ENCODE data around the gene TBCD.

Gene TBCD

GRCh38 chr17:82871776-82872561 lies 120.1 kb downstream of the TBCD start:
- DNase-seq (ENCODE audit: low read depth): no peak

GRCh38 chr17:82872591-82873520 lies 121.0 kb downstream of the TBCD start:
- no peak for DNase-seq (ENCODE audit: low read depth)

- DNase-seq (ENCODE audit: low read depth): no peak
Observed at GRCh38 chr17:82873521-82873920, 121.7 kb downstream of the TBCD start.

GRCh38 chr17:82874011-82874835 lies 122.4 kb downstream of the TBCD start:
- DNase-seq (ENCODE audit: low read depth): no peak

- no peak for DNase-seq (ENCODE audit: low read depth)
Observed at GRCh38 chr17:82875407-82875856, 123.6 kb downstream of the TBCD start.

GRCh38 chr17:82876149-82876548 lies 124.3 kb downstream of the TBCD start:
- no peak for DNase-seq (ENCODE audit: low read depth)

GRCh38 chr17:82876602-82877379 lies 124.9 kb downstream of the TBCD start:
- no peak for DNase-seq (ENCODE audit: low read depth)

GRCh38 chr17:82878527-82878926 lies 126.7 kb downstream of the TBCD start:
- no peak for DNase-seq (ENCODE audit: low read depth)

GRCh38 chr17:82879241-82879640 lies 127.4 kb downstream of the TBCD start:
- no peak for DNase-seq (ENCODE audit: low read depth)

GRCh38 chr17:82880620-82881323 lies 128.9 kb downstream of the TBCD start:
- DNase-seq (ENCODE audit: low read depth): no peak

- DNase-seq (ENCODE audit: low read depth): no peak
Observed at GRCh38 chr17:82881324-82881823, 129.5 kb downstream of the TBCD start.

- no peak for DNase-seq (ENCODE audit: low read depth)
Observed at GRCh38 chr17:82881900-82882714, 130.2 kb downstream of the TBCD start.

- DNase-seq (ENCODE audit: low read depth): peak; percentile 76
Observed at GRCh38 chr17:82882715-82883418, 131.0 kb downstream of the TBCD start.

GRCh38 chr17:82883419-82884031 lies 131.7 kb downstream of the TBCD start:
- no peak for DNase-seq (ENCODE audit: low read depth)

GRCh38 chr17:82884341-82884969 lies 132.6 kb downstream of the TBCD start:
- no peak for DNase-seq (ENCODE audit: low read depth)

- no peak for DNase-seq (ENCODE audit: low read depth)
Observed at GRCh38 chr17:82884970-82885353, 133.1 kb downstream of the TBCD start.

- DNase-seq (ENCODE audit: low read depth): no peak
Observed at GRCh38 chr17:82887255-82888164, 135.6 kb downstream of the TBCD start.

All from T follicular helper cell (primary cell).